Stomach (tissue), 9 donors: ENCODE measurements around the gene KCNE4. TPM values are rescaled to one million over a fixed set of nuclear protein-coding genes. Genes with fewer than 3 reads are reported as not detected.
"Not testable (repeated sequence)": the region's sequence is repeated elsewhere in the genome, so short reads cannot be mapped to it uniquely, and the experiment has no call there.

Experiments used
- DNase-seq, 2 donors: peaks; one replicate each; pipeline versions ENCODE4 v3.0.0 to v3.0.0-alpha.2; 2013 to 2019
- H3K27ac ChIP-seq, 5 donors: fragments of 200-600 bp in 4 of 5; sonication (generic) in 4 of 5; one replicate each; pipeline ENCODE4 v1.5.1; 2013 to 2019; ENCODE audit warnings: mild to moderate bottlenecking in 1 of 5, moderate library complexity in 1 of 5
- H3K27me3 ChIP-seq, 3 donors: fragments of 200-600 bp; sonication (generic); one replicate each; pipeline ENCODE4 v1.5.1; 2017 to 2019; ENCODE audit warnings: mixed run types in 1 of 3
- H3K36me3 ChIP-seq, 4 donors: fragments of 200-600 bp; sonication (generic); 1 replicate in 3 of 4; 2 replicates in 1 of 4; pipeline ENCODE4 v1.5.1; 2016 to 2019
- H3K4me1 ChIP-seq, 4 donors: fragments of 200-600 bp; sonication (generic); one replicate each; pipeline ENCODE4 v1.5.1; 2016 to 2019
- H3K4me3 ChIP-seq, 4 donors: fragments of 200-600 bp; sonication (generic) in 3 of 4; one replicate each; pipeline ENCODE4 v1.5.1; 2016 to 2019; ENCODE audit warnings: mild to moderate bottlenecking in 1 of 4
- H3K9me3 ChIP-seq, 4 donors: fragments of 200-600 bp; sonication (generic); one replicate each; pipeline ENCODE4 v1.5.1; 2016 to 2019
- EP300 ChIP-seq: sonication (generic); formaldehyde crosslinking; IDR thresholded peaks from one replicate; pipeline ENCODE4 v1.6.1; 2017; ENCODE audit warnings: antibody characterized with exemption
- POLR2A ChIP-seq, 4 donors: fragments of 450-650 bp; IDR thresholded peaks; one replicate each; pipeline ENCODE4 v1.6.1; 2016; ENCODE audit warnings: antibody characterized with exemption in 4 of 4, control low read depth in 2 of 4, mild to moderate bottlenecking in 1 of 4, moderate library complexity in 1 of 4
- POLR2AphosphoS5 ChIP-seq, 3 donors: sonication (generic); formaldehyde crosslinking; IDR thresholded peaks; one replicate each; pipeline ENCODE4 v1.6.1; 2016; ENCODE audit warnings: antibody characterized with exemption in 3 of 3
- WGBS, 5 donors: extraction: QIAGEN DNeasy Blood & Tissue Kit in 3 of 5; methylation state at CpG; one replicate each; pipeline versions ENCODE4 v1.1.5 to v1.1.7; 2013 to 2018; 5-methylcytosine and 5-hydroxymethylcytosine counted together
- intact Hi-C: fragments of 100-400 bp; cut with DNase I; formaldehyde crosslinking; loops from one replicate; pipeline ENCODE4 v1.15.1; 2023; ENCODE audit warnings: low total_unique reads
- polyA plus RNA-seq, 3 donors: library from polyadenylated mRNA; stranded (reverse); fragments of 200-250 nt; gene quantifications; one replicate each; pipeline ENCODE4 v1.2.3, GENCODE V29; 2013
- total RNA-seq, 5 donors: library from RNA; depleted of rRNA; stranded (reverse); fragments of >200 nt; gene quantifications; one replicate each; pipeline versions ENCODE4 v1.1.0 to v1.2.3, GENCODE V29; 2014 to 2016
- TF ChIP-seq, protein P1 (sequence below), 7 experiments: fragments of 450-650 bp in 4 of 7; fragments of 200-600 bp in 3 of 7; sonication (generic) in 3 of 7; IDR thresholded peaks; one replicate each; pipeline ENCODE4 v1.5.1; 2016 to 2019; ENCODE audit warnings: antibody characterized with exemption in 7 of 7, control low read depth in 2 of 7, mild to moderate bottlenecking in 1 of 7
- donor health status: healthy with polysubstance abuse.
- donor health status: Bipolar disorder and iron deficiency.
- donor health status: healthy.

KCNE4 gene
- total and polyA plus RNA-seq, 8 donors, result 0.58 to 16.3 (median 2.9) TPM; not detected in 1

DNA sequence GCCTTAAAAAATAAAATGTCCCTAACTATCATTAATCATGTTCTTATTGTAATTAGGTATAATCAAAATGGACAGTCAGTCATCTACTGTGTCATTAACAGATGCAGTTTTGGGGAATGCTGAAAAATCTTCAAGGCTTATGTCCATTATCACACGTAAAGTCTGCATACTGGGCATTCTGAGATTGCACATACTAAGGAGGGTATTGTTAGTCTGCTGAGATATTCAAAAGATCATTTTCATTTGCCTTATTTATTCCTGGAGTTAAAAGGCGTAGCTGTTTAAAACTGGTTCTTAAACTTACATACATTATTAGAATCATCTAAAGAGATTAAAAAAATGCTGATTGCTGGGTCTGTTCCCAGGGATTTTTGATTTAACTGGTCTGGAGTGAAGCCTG, 27.4 kb downstream of the KCNE4 start:
- Histone ChIP-seq H3K4me3 (no peak overlapping the region), H3K9me3 (no peaks in the 10 kb centered on the region), H3K36me3 (no peaks in the 10 kb centered on the region), H3K27me3 (no peaks in the 10 kb centered on the region), H3K4me1 (no peaks in the 10 kb centered on the region), H3K27ac (no peak overlapping the region)
- 85 to 93% (median 87%) methylated on average over 2 of the region's 2 CpGs for WGBS, 5 donors
- no peak for DNase-seq
- intact Hi-C loops, result no loop called here
- TF ChIP-seq POLR2A (IDR thresholded peaks at IDR 0.05), result no peak
- no peak for TF ChIP-seq POLR2AphosphoS5 (IDR thresholded peaks at IDR 0.05)
- no peak for TF ChIP-seq EP300

DNA sequence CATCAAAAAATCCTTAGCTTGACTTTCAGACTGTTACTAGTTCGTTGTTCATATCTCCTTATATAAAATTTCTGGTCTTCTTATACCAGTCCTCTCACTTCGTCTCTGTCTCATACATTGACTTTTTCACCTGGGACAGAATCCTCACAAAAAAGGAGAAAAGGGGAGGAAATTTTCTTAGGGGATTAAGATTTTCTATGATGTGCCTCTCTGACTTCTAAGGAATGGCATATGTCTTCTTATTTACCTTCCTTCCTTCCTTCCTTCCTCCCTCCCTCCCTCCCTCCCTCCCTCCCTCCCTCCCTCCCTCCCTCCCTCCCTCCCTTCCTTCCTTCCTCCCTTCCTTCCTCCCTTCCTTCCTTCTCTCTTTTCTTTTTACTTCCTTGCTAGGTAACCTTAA, 27.9 kb downstream of the KCNE4 start:
- 74 to 88% (median 83%) methylated on average over 2 of the region's 2 CpGs for WGBS, 5 donors
- no peak overlapping the region for H3K27ac ChIP-seq
- H3K36me3 ChIP-seq, result no peaks in the 10 kb centered on the region
- intact Hi-C loops, result no loop called here
- no peak for DNase-seq
- H3K27me3 ChIP-seq, result no peaks in the 10 kb centered on the region
- H3K4me1 ChIP-seq, result peaks cover 0 to under 1% (median 0%) of the 10 kb centered on the region in 4 donors
- H3K9me3 ChIP-seq, result no peaks in the 10 kb centered on the region
- TF ChIP-seq EP300 (no peak), POLR2AphosphoS5 (IDR thresholded peaks at IDR 0.05) (no peak), POLR2A (IDR thresholded peaks at IDR 0.05) (no peak)
- TF ChIP-seq, protein P1, sequence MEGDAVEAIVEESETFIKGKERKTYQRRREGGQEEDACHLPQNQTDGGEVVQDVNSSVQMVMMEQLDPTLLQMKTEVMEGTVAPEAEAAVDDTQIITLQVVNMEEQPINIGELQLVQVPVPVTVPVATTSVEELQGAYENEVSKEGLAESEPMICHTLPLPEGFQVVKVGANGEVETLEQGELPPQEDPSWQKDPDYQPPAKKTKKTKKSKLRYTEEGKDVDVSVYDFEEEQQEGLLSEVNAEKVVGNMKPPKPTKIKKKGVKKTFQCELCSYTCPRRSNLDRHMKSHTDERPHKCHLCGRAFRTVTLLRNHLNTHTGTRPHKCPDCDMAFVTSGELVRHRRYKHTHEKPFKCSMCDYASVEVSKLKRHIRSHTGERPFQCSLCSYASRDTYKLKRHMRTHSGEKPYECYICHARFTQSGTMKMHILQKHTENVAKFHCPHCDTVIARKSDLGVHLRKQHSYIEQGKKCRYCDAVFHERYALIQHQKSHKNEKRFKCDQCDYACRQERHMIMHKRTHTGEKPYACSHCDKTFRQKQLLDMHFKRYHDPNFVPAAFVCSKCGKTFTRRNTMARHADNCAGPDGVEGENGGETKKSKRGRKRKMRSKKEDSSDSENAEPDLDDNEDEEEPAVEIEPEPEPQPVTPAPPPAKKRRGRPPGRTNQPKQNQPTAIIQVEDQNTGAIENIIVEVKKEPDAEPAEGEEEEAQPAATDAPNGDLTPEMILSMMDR (IDR thresholded peaks at IDR 0.05), result no peak
- no peak overlapping the region for H3K4me3 ChIP-seq

DNA sequence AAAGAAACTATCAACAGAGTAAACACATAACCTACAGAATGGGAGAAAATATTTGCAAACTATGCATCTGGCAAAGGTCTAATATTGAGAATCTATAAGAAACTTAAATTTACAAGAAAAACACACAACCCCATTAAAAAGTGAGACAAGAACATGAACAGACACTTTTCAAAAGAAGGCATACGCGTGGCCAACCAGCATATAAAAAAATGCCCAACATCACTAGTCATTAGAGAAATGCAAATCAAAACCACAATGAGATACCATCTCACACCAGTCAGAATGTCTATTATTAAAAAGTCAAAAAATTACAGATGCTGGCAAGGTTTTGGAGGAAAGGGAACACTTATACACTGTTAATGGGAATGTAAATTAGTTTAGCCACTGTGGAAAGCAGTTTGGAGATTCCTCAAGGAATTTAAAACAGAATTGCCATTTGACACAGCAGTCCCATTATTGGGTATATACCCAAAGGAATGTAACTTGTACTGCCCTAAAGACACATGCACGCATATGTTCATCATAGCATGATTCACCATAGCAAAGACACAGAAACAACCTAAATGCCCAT, 28.9 kb downstream of the KCNE4 start:
- H3K27ac ChIP-seq, intact Hi-C loops, H3K4me3 ChIP-seq, H3K9me3 ChIP-seq, H3K36me3 ChIP-seq, DNase-seq, H3K4me1 ChIP-seq, H3K27me3 ChIP-seq: not testable (repeated sequence)
- 57 to 77% (median 63%) methylated on average over 3 of the region's 3 CpGs for WGBS, 5 donors

DNA sequence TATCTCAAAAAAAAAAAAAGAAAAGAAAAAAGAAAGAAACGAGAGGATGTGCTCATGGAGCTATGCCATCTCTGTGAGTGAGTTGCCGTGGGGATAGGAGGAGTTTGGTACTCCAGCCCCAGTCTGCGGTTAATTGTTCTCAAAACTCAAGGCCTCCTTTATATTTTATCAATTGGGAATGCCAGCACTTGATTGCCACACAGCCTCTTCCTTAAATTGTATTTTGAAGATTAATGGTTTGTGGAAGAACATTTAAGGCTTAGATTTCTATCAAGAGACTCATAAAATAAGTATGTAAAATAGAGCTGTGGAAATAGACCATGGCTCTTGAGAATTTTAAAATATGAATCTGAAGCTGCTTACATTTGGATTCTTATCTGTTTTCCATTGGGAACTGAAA, 29.8 kb downstream of the KCNE4 start:
- DNase-seq, result no peak
- peaks cover 0 to 13% (median 0%) of the 10 kb centered on the region in 4 donors for H3K4me1 ChIP-seq
- TF ChIP-seq, protein P1 (IDR thresholded peaks at IDR 0.05), result no peak
- TF ChIP-seq POLR2AphosphoS5 (IDR thresholded peaks at IDR 0.05) (no peak), POLR2A (IDR thresholded peaks at IDR 0.05) (no peak), EP300 (no peak)
- no peaks in the 10 kb centered on the region for H3K27me3 ChIP-seq
- no peak overlapping the region for H3K4me3 ChIP-seq
- H3K9me3 ChIP-seq, result no peaks in the 10 kb centered on the region
- 61 to 84% (median 82%) methylated on average over 3 of the region's 3 CpGs for WGBS, 5 donors
- no peak overlapping the region for H3K27ac ChIP-seq
- intact Hi-C loops, result no loop called here
- no peaks in the 10 kb centered on the region for H3K36me3 ChIP-seq

DNA sequence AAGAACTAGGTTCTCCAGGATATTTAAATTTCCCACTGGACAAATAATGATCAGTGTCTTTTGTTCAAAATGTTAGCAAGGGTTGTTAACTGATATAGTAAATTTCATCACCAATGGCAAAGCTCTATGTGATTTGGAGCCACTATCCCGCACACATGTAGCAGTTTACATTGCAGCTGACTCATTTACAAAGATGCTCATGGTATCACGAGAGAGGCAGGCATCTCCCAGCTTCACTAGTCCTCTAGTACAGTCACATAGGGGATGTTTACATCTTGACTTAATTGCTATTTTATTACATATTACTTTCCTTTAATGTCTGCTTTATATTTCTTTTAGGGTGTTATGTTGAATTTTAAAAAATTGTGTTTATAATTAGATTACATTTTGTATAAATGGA, 30.7 kb downstream of the KCNE4 start:
- DNase-seq, result no peak
- TF ChIP-seq, protein P1 (IDR thresholded peaks at IDR 0.05), result no peak
- TF ChIP-seq POLR2A (IDR thresholded peaks at IDR 0.05) (no peak), POLR2AphosphoS5 (IDR thresholded peaks at IDR 0.05) (no peak), EP300 (no peak)
- H3K4me1 ChIP-seq, result peaks cover 0 to 16% (median 0%) of the 10 kb centered on the region in 4 donors
- H3K9me3 ChIP-seq, result no peaks in the 10 kb centered on the region
- 0 to 45% (median 0%) methylated on average over 2 of the region's 2 CpGs for WGBS, 5 donors
- H3K27ac ChIP-seq, result no peak overlapping the region
- H3K4me3 ChIP-seq, result no peak overlapping the region
- no peaks in the 10 kb centered on the region for H3K27me3 ChIP-seq
- no peaks in the 10 kb centered on the region for H3K36me3 ChIP-seq
- intact Hi-C loops, result no loop called here
